GM12874 (cell line): ENCODE measurements around the gene TEP1.

Source experiments
- CTCF ChIP-seq: IDR thresholded peaks from 2 replicates; pipeline ENCODE4 v1.5.1; 2011; ENCODE audit warnings: low read depth, mild to moderate bottlenecking, control low read depth, low read length, moderate library complexity; ENCODE audit not compliant: insufficient read depth

The TEP1 gene

GRCh38 chr14:20424851-20425250 lies 11.6 kb upstream of the TEP1 start:
- no peak for TF ChIP-seq CTCF

GRCh38 chr14:20422886-20423285 lies 9.6 kb upstream of the TEP1 start:
- no peak for TF ChIP-seq CTCF

GRCh38 chr14:20421267-20421666 lies 8.0 kb upstream of the TEP1 start:
- TF ChIP-seq CTCF = no peak

GRCh38 chr14:20419419-20419818 lies 6.1 kb upstream of the TEP1 start:
- TF ChIP-seq CTCF = no peak

GRCh38 chr14:20418501-20418909 lies 5.2 kb upstream of the TEP1 start:
- TF ChIP-seq CTCF = no peak

- no peak for TF ChIP-seq CTCF
Observed at GRCh38 chr14:20417250-20418186, 4.2 kb upstream of the TEP1 start.

- no peak for TF ChIP-seq CTCF
Observed at GRCh38 chr14:20416223-20416622, 2.9 kb upstream of the TEP1 start.
